Endothelial cell (in vitro differentiated cells): ENCODE measurements around the gene ALDH16A1. TPM values are rescaled to one million over a fixed set of nuclear protein-coding genes. Genes with fewer than 3 reads are reported as not detected.

Source experiments
- DNase-seq: peaks from one replicate; pipeline ENCODE4 v3.0.0; 2021; ENCODE audit warnings: low spot score
- H3K27ac Mint-ChIP-seq: one replicate; pipeline ENCODE4 v1.8.0; 2021; ENCODE audit warnings: mixed read lengths, inconsistent platforms; ENCODE audit not compliant: unreplicated experiment
- H3K27me3 Mint-ChIP-seq: one replicate; pipeline ENCODE4 v1.8.0; 2021; ENCODE audit warnings: mild to moderate bottlenecking, moderate library complexity, mixed read lengths, inconsistent platforms; ENCODE audit not compliant: unreplicated experiment
- H3K36me3 Mint-ChIP-seq: one replicate; pipeline ENCODE4 v1.8.0; 2021; ENCODE audit warnings: mild to moderate bottlenecking, low read depth, mixed read lengths, inconsistent platforms; ENCODE audit not compliant: unreplicated experiment
- H3K4me1 Mint-ChIP-seq: one replicate; pipeline ENCODE4 v1.8.0; 2021; ENCODE audit warnings: mild to moderate bottlenecking, mixed read lengths, inconsistent platforms; ENCODE audit not compliant: unreplicated experiment
- H3K4me3 Mint-ChIP-seq: one replicate; pipeline ENCODE4 v1.8.0; 2021; ENCODE audit warnings: mild to moderate bottlenecking, mixed read lengths, inconsistent platforms; ENCODE audit not compliant: unreplicated experiment
- H3K9me3 Mint-ChIP-seq: one replicate; pipeline ENCODE4 v1.8.0; 2021; ENCODE audit warnings: mixed read lengths, inconsistent platforms; ENCODE audit not compliant: unreplicated experiment
- total RNA-seq: library from RNA; stranded (reverse); fragmentation: NEBNext Ultra II Directional; extraction: Animal tissue kit (Norgen Biotek cat#: 25700); gene quantifications from one replicate; pipeline ENCODE4 v1.2.1, GENCODE V29; 2021; ENCODE audit not compliant: unreplicated experiment
- TF ChIP-seq, protein P1 (sequence below): fragments of 200-600 bp; sonication (generic); IDR thresholded peaks from one replicate; pipeline ENCODE4 v1.5.0; 2021; ENCODE audit warnings: antibody characterized with exemption; ENCODE audit not compliant: unreplicated experiment

The ALDH16A1 gene
- total RNA-seq, 1 donor from 2014 or later, result 49.6 TPM

- no peaks in the 10 kb centered on the region for H3K36me3 Mint-ChIP-seq
- H3K27ac Mint-ChIP-seq, result no peak overlapping the region
- peaks cover 5% of the 10 kb centered on the region for H3K4me1 Mint-ChIP-seq
- no peak for DNase-seq
- H3K9me3 Mint-ChIP-seq, result no peaks in the 10 kb centered on the region
- peaks cover 2% of the 10 kb centered on the region for H3K27me3 Mint-ChIP-seq
- TF ChIP-seq, protein P1, sequence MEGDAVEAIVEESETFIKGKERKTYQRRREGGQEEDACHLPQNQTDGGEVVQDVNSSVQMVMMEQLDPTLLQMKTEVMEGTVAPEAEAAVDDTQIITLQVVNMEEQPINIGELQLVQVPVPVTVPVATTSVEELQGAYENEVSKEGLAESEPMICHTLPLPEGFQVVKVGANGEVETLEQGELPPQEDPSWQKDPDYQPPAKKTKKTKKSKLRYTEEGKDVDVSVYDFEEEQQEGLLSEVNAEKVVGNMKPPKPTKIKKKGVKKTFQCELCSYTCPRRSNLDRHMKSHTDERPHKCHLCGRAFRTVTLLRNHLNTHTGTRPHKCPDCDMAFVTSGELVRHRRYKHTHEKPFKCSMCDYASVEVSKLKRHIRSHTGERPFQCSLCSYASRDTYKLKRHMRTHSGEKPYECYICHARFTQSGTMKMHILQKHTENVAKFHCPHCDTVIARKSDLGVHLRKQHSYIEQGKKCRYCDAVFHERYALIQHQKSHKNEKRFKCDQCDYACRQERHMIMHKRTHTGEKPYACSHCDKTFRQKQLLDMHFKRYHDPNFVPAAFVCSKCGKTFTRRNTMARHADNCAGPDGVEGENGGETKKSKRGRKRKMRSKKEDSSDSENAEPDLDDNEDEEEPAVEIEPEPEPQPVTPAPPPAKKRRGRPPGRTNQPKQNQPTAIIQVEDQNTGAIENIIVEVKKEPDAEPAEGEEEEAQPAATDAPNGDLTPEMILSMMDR, result no peak
- H3K4me3 Mint-ChIP-seq, result no peak overlapping the region
Measured at GRCh38 chr19:49474542-49474924, 21.5 kb downstream of the ALDH16A1 start.

GRCh38 chr19:49475191-49475917, 22.3 kb downstream of the ALDH16A1 start:
- Mint-ChIP-seq H3K4me3 (no peak overlapping the region), H3K27ac (no peak overlapping the region), H3K36me3 (no peaks in the 10 kb centered on the region), H3K9me3 (no peaks in the 10 kb centered on the region), H3K27me3 (peaks cover 2% of the 10 kb centered on the region), H3K4me1 (peaks cover 5% of the 10 kb centered on the region)
- TF ChIP-seq, protein P1, result no peak
- no peak for DNase-seq

- TF ChIP-seq, protein P1, result peak; percentile 15
- Mint-ChIP-seq H3K27ac (no peak overlapping the region), H3K27me3 (peaks cover 2% of the 10 kb centered on the region), H3K36me3 (no peaks in the 10 kb centered on the region), H3K4me3 (no peak overlapping the region), H3K9me3 (no peaks in the 10 kb centered on the region), H3K4me1 (peaks cover 11% of the 10 kb centered on the region)
- peak; percentile 88 for DNase-seq
Measured at GRCh38 chr19:49475995-49476880, 23.2 kb downstream of the ALDH16A1 start.

DNA sequence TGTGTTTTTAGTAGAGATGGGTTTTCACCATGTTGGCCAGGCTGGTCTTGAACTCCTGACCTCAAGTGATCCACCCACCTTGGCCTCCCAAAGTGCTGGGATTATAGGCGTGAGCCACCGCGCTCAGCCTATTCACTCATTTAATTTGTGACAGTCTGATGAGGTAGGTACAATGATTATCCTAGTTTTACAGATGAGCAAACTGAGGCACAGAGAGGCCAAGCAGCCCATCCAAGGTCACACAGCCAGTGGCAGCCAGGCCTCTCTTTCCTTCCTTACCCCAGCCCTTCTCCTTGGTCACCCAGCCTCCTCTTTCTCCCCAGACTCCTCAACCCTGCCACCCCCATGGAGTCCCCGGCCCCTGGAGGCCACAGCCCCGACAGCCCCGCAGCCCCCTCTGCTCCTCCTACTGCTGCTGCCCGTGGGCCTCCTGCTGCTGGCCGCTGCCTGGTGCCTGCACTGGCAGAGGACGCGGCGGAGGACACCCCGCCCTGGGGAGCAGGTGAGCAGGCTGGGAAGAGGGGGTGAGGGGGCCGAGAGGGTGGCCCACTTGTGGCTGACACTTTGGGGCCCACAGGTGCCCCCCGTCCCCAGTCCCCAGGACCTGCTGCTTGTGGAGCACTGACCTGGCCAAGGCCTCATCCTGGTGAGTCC, 27.1 kb downstream of the ALDH16A1 start:
- TF ChIP-seq, protein P1, result no peak
- Mint-ChIP-seq H3K27ac (no peak overlapping the region), H3K4me1 (peaks cover 7% of the 10 kb centered on the region), H3K4me3 (no peak overlapping the region), H3K27me3 (no peaks in the 10 kb centered on the region), H3K9me3 (no peaks in the 10 kb centered on the region), H3K36me3 (no peaks in the 10 kb centered on the region)
- DNase-seq, result no peak
